Lung (tissue), 12 donors: Measurements from ENCODE around the gene MAG. TPM values are rescaled to one million over a fixed set of nuclear protein-coding genes. Genes with fewer than 3 reads are reported as not detected.

ENCODE experiments used
- ATAC-seq: fragments of 200-7000 bp; cut with Tn5 transposase; one replicate; pipeline ENCODE4 v1.9.1; 2020; ENCODE audit warnings: moderate number of reproducible peaks; ENCODE audit not compliant: insufficient read depth, low FRiP score
- DNase-seq, 3 donors: peaks; one replicate each; pipeline ENCODE4 v3.0.0-alpha.2; 2013 to 2017
- H3K27ac ChIP-seq, 2 donors: one replicate each; pipeline ENCODE4 v1.5.1; 2013; ENCODE audit warnings: mild to moderate bottlenecking in 2 of 2, moderate library complexity in 2 of 2, control low read depth in 1 of 2, inconsistent platforms in 1 of 2, low read depth in 1 of 2, low read length in 1 of 2
- H3K27me3 ChIP-seq, 3 donors: one replicate each; pipeline ENCODE4 v1.5.1; 2013; ENCODE audit warnings: low read length in 2 of 3; ENCODE audit not compliant: control insufficient read depth in 3 of 3, insufficient read depth in 3 of 3
- H3K36me3 ChIP-seq, 4 donors: one replicate each; pipeline ENCODE4 v1.5.1; 2013; ENCODE audit warnings: low read length in 4 of 4, mild to moderate bottlenecking in 1 of 4, moderate library complexity in 1 of 4; ENCODE audit not compliant: control insufficient read depth in 4 of 4, insufficient read depth in 4 of 4
- H3K4me1 ChIP-seq, 5 donors: one replicate each; pipeline ENCODE4 v1.5.1; 2013; ENCODE audit warnings: low read length in 5 of 5, mild to moderate bottlenecking in 2 of 5, moderate library complexity in 1 of 5; ENCODE audit not compliant: control insufficient read depth in 5 of 5, insufficient read depth in 5 of 5
- H3K4me3 ChIP-seq: one replicate; pipeline ENCODE4 v1.5.1; 2013; ENCODE audit warnings: mild to moderate bottlenecking, control low read depth, moderate library complexity
- H3K9ac ChIP-seq, 2 donors: one replicate each; pipeline ENCODE4 v1.5.1; 2013; ENCODE audit warnings: low read length in 2 of 2, control low read depth in 1 of 2; ENCODE audit not compliant: insufficient read depth in 1 of 2
- H3K9me3 ChIP-seq, 4 donors: one replicate each; pipeline ENCODE4 v1.5.1; 2013; ENCODE audit warnings: low read length in 3 of 4, mild to moderate bottlenecking in 1 of 4, moderate library complexity in 1 of 4; ENCODE audit not compliant: control insufficient read depth in 4 of 4, insufficient read depth in 3 of 4
- WGBS, 2 donors: extraction: QIAGEN DNeasy Blood & Tissue Kit; methylation state at CpG; one replicate each; pipeline ENCODE4 v1.1.7; 2013; 5-methylcytosine and 5-hydroxymethylcytosine counted together
- polyA plus RNA-seq, 2 donors: library from polyadenylated mRNA; stranded (reverse); fragments of 200-250 nt; gene quantifications; one replicate each; pipeline ENCODE4 v1.2.1, GENCODE V29; 2013
- total RNA-seq, 2 donors: library from RNA; depleted of rRNA in 1 of 2; stranded (reverse); fragments of >200 nt in 1 of 2; gene quantifications; one replicate each; pipeline ENCODE4 v1.2.1, GENCODE V29; 2014 to 2021
- TF ChIP-seq, protein P1 (sequence below): IDR thresholded peaks from 2 replicates; pipeline ENCODE4 v1.5.1; 2012; ENCODE audit warnings: mild to moderate bottlenecking; ENCODE audit errors: control extremely low read depth, extremely low read depth
- donor health status: control.
- donor health status: control.
- donor health status: Bipolar disorder and iron deficiency.
- donor health status: healthy.
- donor health status: DM: yes; HTN: yes; CAD: no.

The MAG gene
- total and polyA plus RNA-seq, 4 donors, result 0.08 to 8.8 (median 1.9) TPM

- TF ChIP-seq, protein P1, sequence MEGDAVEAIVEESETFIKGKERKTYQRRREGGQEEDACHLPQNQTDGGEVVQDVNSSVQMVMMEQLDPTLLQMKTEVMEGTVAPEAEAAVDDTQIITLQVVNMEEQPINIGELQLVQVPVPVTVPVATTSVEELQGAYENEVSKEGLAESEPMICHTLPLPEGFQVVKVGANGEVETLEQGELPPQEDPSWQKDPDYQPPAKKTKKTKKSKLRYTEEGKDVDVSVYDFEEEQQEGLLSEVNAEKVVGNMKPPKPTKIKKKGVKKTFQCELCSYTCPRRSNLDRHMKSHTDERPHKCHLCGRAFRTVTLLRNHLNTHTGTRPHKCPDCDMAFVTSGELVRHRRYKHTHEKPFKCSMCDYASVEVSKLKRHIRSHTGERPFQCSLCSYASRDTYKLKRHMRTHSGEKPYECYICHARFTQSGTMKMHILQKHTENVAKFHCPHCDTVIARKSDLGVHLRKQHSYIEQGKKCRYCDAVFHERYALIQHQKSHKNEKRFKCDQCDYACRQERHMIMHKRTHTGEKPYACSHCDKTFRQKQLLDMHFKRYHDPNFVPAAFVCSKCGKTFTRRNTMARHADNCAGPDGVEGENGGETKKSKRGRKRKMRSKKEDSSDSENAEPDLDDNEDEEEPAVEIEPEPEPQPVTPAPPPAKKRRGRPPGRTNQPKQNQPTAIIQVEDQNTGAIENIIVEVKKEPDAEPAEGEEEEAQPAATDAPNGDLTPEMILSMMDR, result no peak
- Histone ChIP-seq H3K4me3 (no peak overlapping the region), H3K36me3 (no peaks in the 10 kb centered on the region), H3K4me1 (peaks cover 0 to 55% (median 24%) of the 10 kb centered on the region in 5 donors), H3K27ac (no peak overlapping the region), H3K9me3 (peaks cover 0 to 1% (median 0%) of the 10 kb centered on the region in 4 donors), H3K9ac (no peak overlapping the region), H3K27me3 (no peaks in the 10 kb centered on the region)
- ATAC-seq (no peak), DNase-seq (no peak)
- 82 to 89% methylated on average over 21 of the region's 21 CpGs for WGBS, 2 donors
Observed at GRCh38 chr19:35311901-35312665, 20.1 kb downstream of the MAG start.

GRCh38 chr19:35313587-35313986, 21.6 kb downstream of the MAG start:
- ATAC-seq, result no peak
- Histone ChIP-seq H3K4me3 (no peak overlapping the region), H3K27me3 (no peaks in the 10 kb centered on the region), H3K9me3 (peaks cover 0 to 1% (median 0%) of the 10 kb centered on the region in 4 donors), H3K27ac (no peak overlapping the region), H3K4me1 (peaks cover 0 to 42% (median 13%) of the 10 kb centered on the region in 5 donors), H3K36me3 (no peaks in the 10 kb centered on the region), H3K9ac (no peak overlapping the region)
- 35 to 37% methylated on average over 7 of the region's 7 CpGs for WGBS, 2 donors
- no peak for DNase-seq
- TF ChIP-seq, protein P1, result no peak

- no peak for ATAC-seq
- DNase-seq, result no peak
Observed at GRCh38 chr19:35314031-35314430, 22.1 kb downstream of the MAG start.

More at GRCh38 chr19:35314031-35314430, 22.1 kb downstream of the MAG start:
- no peak overlapping the region for H3K4me3 ChIP-seq
- no peaks in the 10 kb centered on the region for H3K27me3 ChIP-seq
- H3K36me3 ChIP-seq, result no peaks in the 10 kb centered on the region
- 88 to 89% methylated on average over 8 of the region's 8 CpGs for WGBS, 2 donors
- no peak overlapping the region for H3K9ac ChIP-seq
- no peak overlapping the region for H3K27ac ChIP-seq
- H3K4me1 ChIP-seq, result peaks cover 0 to 42% (median 8%) of the 10 kb centered on the region in 5 donors
- TF ChIP-seq, protein P1, result no peak
- peaks cover 0 to 1% (median 0%) of the 10 kb centered on the region in 4 donors for H3K9me3 ChIP-seq
